8988T (cell line): ENCODE data around the gene TCF12.

Experiments
- DNase-seq: peaks from one replicate; pipeline ENCODE4 v3.0.0; 2011

TCF12 gene

GRCh38 chr15:57223345-57223744 is 304.9 kb downstream of the TCF12 start:
- DNase-seq = no peak

GRCh38 chr15:57223887-57224286 is 305.4 kb downstream of the TCF12 start:
- no peak for DNase-seq

- no peak for DNase-seq
Observed at GRCh38 chr15:57224664-57225063, 306.2 kb downstream of the TCF12 start.

GRCh38 chr15:57227166-57227565 is 308.7 kb downstream of the TCF12 start:
- no peak for DNase-seq

- no peak for DNase-seq
Observed at GRCh38 chr15:57227899-57228298, 309.5 kb downstream of the TCF12 start.

GRCh38 chr15:57228395-57228794 is 310.0 kb downstream of the TCF12 start:
- no peak for DNase-seq

- DNase-seq = no peak
Observed at GRCh38 chr15:57229051-57229450, 310.6 kb downstream of the TCF12 start.

- no peak for DNase-seq
Observed at GRCh38 chr15:57231559-57231958, 313.1 kb downstream of the TCF12 start.

GRCh38 chr15:57234156-57234555 is 315.7 kb downstream of the TCF12 start:
- no peak for DNase-seq

- no peak for DNase-seq
Observed at GRCh38 chr15:57235186-57235585, 316.7 kb downstream of the TCF12 start.

- no peak for DNase-seq
Observed at GRCh38 chr15:57235873-57236272, 317.4 kb downstream of the TCF12 start.

- no peak for DNase-seq
Observed at GRCh38 chr15:57236561-57237300, 318.3 kb downstream of the TCF12 start.

- DNase-seq = no peak
Observed at GRCh38 chr15:57237301-57237642, 318.8 kb downstream of the TCF12 start.

GRCh38 chr15:57237676-57238075 is 319.2 kb downstream of the TCF12 start:
- no peak for DNase-seq

GRCh38 chr15:57245130-57245529 is 326.7 kb downstream of the TCF12 start:
- DNase-seq = no peak

GRCh38 chr15:57245714-57246113 is 327.3 kb downstream of the TCF12 start:
- no peak for DNase-seq

- no peak for DNase-seq
Observed at GRCh38 chr15:57248074-57248473, 329.6 kb downstream of the TCF12 start.

- DNase-seq = no peak
Observed at GRCh38 chr15:57251308-57251707, 332.9 kb downstream of the TCF12 start.

GRCh38 chr15:57251941-57252340 is 333.5 kb downstream of the TCF12 start:
- DNase-seq = no peak

- no peak for DNase-seq
Observed at GRCh38 chr15:57253082-57253481, 334.6 kb downstream of the TCF12 start.

- DNase-seq = no peak
Observed at GRCh38 chr15:57253500-57253899, 335.1 kb downstream of the TCF12 start.

- no peak for DNase-seq
Observed at GRCh38 chr15:57255751-57256341, 337.4 kb downstream of the TCF12 start.

- no peak for DNase-seq
Observed at GRCh38 chr15:57256939-57257338, 338.5 kb downstream of the TCF12 start.

- no peak for DNase-seq
Observed at GRCh38 chr15:57259568-57260040, 341.2 kb downstream of the TCF12 start.

GRCh38 chr15:57263520-57263919 is 345.1 kb downstream of the TCF12 start:
- no peak for DNase-seq
